GM12872 (cell line): Measurements from ENCODE around the gene INO80.

Experiments used
- CTCF ChIP-seq: IDR thresholded peaks from 3 replicates; pipeline ENCODE4 v1.5.1; 2011; ENCODE audit warnings: low read depth, mild to moderate bottlenecking, low read length, moderate library complexity; ENCODE audit not compliant: insufficient read depth

The INO80 gene

GRCh38 chr15:41151451-41152005 is 35.4 kb upstream of the INO80 start:
- TF ChIP-seq CTCF, result no peak

DNA sequence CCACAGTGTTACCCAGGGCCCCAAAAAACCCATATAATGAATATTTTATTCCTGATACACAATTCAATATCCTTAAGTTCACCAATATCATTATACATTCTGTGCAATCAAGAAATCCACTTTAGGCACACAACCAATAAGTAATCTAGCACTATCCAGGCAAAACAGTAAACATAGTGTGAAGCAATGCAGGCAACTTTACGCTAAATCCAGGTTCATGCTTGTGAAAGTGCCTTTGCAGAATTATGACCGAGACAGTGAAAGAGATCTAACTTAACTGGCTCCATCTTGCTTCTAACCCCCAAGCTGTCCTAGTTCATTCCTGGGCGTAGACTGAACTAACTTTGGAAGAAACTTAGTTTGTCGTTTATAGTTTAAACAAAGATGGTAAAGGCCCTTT is 34.2 kb upstream of the INO80 start:
- no peak for TF ChIP-seq CTCF

DNA sequence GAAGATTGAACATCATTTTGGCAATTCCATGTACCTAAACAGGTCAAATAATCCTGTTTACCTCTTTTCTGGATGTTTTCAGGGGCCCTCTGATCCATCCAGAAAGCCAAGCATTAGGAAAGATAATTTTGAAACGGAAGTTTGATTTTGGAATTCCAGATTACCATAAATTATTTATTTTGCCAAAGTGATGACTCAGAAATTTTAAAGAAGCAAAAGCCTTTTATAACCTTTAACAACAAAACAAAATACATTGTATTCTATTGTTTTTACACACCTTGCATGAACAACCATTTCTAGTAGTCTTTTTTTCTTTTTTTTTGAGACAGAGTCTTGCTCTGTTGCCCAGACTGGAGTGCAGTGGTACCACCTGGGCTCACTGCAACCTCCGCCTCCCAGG is 32.0 kb upstream of the INO80 start:
- no peak for TF ChIP-seq CTCF

- TF ChIP-seq CTCF, result no peak
Observed at GRCh38 chr15:41139619-41140018, 23.5 kb upstream of the INO80 start.

- TF ChIP-seq CTCF, result no peak
Observed at GRCh38 chr15:41133454-41133853, 17.4 kb upstream of the INO80 start.

DNA sequence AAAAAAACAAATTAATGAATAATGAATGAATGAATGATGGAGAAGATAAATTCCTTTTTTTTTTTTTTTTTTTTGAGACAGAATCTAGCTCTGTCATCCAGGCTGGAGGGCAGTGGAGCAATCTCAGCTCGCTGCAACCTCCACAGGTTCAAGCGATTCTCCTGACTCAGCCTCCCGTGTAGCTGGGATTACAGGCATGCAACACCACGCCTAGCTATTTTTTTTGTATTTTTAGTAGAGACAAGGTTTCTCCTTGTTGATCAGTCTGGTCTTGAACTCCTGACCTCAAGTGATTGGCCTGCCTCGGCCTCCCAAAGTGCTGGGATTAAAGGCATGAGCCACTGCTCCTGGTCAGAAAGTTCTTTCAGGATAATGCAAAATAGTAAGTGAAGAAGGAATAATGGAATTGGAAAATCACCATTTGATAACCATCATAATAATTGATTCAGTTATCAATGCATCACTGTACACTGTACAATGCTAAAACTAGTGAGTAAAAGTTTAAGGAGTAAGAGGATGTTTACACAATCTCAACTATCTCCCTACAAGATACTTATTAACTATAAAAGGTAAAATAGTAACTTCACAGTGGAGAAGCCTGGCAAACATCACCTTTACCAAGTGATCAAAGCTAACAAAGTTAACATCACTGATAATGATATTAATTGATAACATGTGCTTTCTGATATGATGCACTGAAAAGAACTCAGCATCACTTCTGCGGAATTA is 12.3 kb upstream of the INO80 start:
- no peak for TF ChIP-seq CTCF

DNA sequence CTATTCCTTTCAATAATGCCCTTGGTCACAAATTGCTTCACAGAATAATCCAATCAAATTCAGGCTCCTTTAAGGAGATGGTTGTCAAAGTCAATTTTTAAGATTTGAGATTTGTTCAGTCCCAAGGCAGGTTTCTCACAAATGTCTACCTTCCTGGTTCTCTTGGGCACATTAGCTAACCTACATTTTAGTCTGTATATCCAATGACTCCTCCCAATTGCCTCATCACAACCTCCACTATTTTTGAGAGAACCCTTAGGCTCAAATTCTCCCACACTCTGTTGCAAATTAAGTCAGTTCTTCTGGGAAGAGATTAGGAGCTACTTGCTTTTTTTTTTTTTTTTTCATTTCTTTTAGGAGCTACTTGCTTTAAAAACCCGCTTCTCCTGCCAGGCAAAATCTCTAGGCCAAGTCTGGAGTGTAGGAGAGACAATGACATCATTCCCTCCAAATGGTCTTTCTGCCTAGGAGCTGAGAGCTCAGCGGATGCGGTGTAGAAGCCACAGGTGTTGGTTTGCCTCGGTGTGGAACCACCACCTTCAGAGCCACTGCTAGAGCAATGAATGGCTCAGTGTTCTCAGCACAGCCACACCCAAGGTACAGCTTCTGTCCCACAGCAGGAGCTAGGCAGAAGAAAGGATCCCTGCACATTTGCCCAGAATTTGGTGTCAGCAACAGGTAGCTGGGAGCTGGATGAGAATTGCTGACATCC is 10.0 kb upstream of the INO80 start:
- no peak for TF ChIP-seq CTCF
